OCI-LY3 (cell line): Measurements from ENCODE around the gene CNPY1.

Experiments
- EZH2phosphoT487 ChIP-seq: fragments of 200-600 bp; shearing (Covaris generic); IDR thresholded peaks from 2 replicates; pipeline ENCODE4 v1.6.1; 2018; ENCODE audit warnings: antibody characterized with exemption, mixed run types, low read depth
- TF ChIP-seq, protein P1 (sequence below): fragments of 200-600, 300-600 bp; sonication (generic); IDR thresholded peaks from 2 replicates; pipeline ENCODE4 v1.5.1; 2014; ENCODE audit warnings: antibody characterized with exemption, low read length, low read depth

DNA sequence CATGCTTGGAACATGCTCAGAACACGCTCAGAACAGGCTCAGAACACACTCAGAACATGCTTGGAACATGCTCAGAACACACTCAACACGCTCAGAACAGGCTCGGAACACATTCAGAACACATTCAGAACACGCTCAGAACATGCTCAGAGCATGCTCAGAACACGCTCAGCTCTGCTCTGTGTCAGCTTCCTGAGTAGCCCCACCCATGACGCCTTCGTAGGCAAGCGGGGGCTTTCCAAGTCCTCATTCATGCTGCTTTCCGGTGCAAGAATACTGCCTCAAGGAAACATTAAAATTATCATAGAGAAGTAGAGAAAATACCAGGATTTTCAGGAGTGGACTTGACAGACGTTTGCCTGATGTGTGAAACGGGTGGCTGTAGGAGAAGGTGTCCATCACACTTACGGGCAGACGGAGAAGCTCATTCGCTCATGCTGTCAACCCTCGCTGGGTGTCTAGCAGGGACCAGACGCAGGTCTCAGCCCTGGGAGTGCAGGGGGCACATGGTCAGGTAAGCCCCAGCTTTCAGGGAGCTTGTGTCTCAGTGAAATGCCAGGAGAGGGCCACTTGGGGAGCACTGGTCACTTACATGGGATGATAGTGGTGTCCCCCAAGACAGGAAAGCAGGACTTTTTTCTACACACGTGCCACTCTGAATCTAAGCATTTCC, 63.7 kb downstream of the CNPY1 start:
- TF ChIP-seq, protein P1, sequence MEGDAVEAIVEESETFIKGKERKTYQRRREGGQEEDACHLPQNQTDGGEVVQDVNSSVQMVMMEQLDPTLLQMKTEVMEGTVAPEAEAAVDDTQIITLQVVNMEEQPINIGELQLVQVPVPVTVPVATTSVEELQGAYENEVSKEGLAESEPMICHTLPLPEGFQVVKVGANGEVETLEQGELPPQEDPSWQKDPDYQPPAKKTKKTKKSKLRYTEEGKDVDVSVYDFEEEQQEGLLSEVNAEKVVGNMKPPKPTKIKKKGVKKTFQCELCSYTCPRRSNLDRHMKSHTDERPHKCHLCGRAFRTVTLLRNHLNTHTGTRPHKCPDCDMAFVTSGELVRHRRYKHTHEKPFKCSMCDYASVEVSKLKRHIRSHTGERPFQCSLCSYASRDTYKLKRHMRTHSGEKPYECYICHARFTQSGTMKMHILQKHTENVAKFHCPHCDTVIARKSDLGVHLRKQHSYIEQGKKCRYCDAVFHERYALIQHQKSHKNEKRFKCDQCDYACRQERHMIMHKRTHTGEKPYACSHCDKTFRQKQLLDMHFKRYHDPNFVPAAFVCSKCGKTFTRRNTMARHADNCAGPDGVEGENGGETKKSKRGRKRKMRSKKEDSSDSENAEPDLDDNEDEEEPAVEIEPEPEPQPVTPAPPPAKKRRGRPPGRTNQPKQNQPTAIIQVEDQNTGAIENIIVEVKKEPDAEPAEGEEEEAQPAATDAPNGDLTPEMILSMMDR, result no peak
- no peak for TF ChIP-seq EZH2phosphoT487
